ENCODE results near the gene SMS. TPM values are rescaled to one million over a fixed set of nuclear protein-coding genes. Genes with fewer than 3 reads are reported as not detected.

SMS gene
- total RNA-seq, 2 donors from 2014 or later, result 40.3 to 41.3 TPM

GRCh38 chrX:21966866-21967265, 26.4 kb downstream of the SMS start:
- Histone ChIP-seq H3K9me3 (no peaks in the 10 kb centered on the region), H3K36me3 (peaks cover 10% of the 10 kb centered on the region), H3K4me3 (no peak overlapping the region), H3K27me3 (no peaks in the 10 kb centered on the region), H3K4me1 (peaks cover 0 to 11% of the 10 kb centered on the region in 2 donors), H3K27ac (no peak overlapping the region)
- TF ChIP-seq CTCF (IDR thresholded peaks at IDR 0.05), result no peak
- DNase-seq (ENCODE audit: low spot score), result no peak

GRCh38 chrX:21968333-21968732, 27.8 kb downstream of the SMS start:
- DNase-seq (ENCODE audit: low spot score), result no peak
- H3K27me3 ChIP-seq, result no peaks in the 10 kb centered on the region
- no peak for TF ChIP-seq CTCF (IDR thresholded peaks at IDR 0.05)
- H3K4me3 ChIP-seq, result no peak overlapping the region
- H3K9me3 ChIP-seq, result no peaks in the 10 kb centered on the region
- peaks cover 0 to 11% of the 10 kb centered on the region in 2 donors for H3K4me1 ChIP-seq
- H3K27ac ChIP-seq, result no peak overlapping the region
- peaks cover 10% of the 10 kb centered on the region for H3K36me3 ChIP-seq

GRCh38 chrX:21970326-21970725, 29.8 kb downstream of the SMS start:
- Histone ChIP-seq H3K27me3 (no peaks in the 10 kb centered on the region), H3K36me3 (peaks cover 10% of the 10 kb centered on the region), H3K4me1 (no peaks in the 10 kb centered on the region), H3K9me3 (no peaks in the 10 kb centered on the region), H3K4me3 (no peak overlapping the region), H3K27ac (no peak overlapping the region)
- DNase-seq (ENCODE audit: low spot score), result no peak
- no peak for TF ChIP-seq CTCF (IDR thresholded peaks at IDR 0.05)

GRCh38 chrX:21972046-21972445, 31.5 kb downstream of the SMS start:
- peak overlapping the region in 1 of 2 donors; percentile 53 for H3K27ac ChIP-seq
- H3K4me3 ChIP-seq, result no peak overlapping the region
- H3K4me1 ChIP-seq, result no peaks in the 10 kb centered on the region
- no peak for DNase-seq (ENCODE audit: low spot score)
- H3K27me3 ChIP-seq, result no peaks in the 10 kb centered on the region
- no peak for TF ChIP-seq CTCF (IDR thresholded peaks at IDR 0.05)
- peaks cover 10% of the 10 kb centered on the region for H3K36me3 ChIP-seq
- H3K9me3 ChIP-seq, result no peaks in the 10 kb centered on the region

GRCh38 chrX:21972721-21973120, 32.2 kb downstream of the SMS start:
- peaks cover 6% of the 10 kb centered on the region for H3K36me3 ChIP-seq
- no peak overlapping the region for H3K4me3 ChIP-seq
- TF ChIP-seq CTCF (IDR thresholded peaks at IDR 0.05), result no peak
- no peak for DNase-seq (ENCODE audit: low spot score)
- peak overlapping the region in 1 of 2 donors; percentile 70 for H3K27ac ChIP-seq
- no peaks in the 10 kb centered on the region for H3K9me3 ChIP-seq
- no peaks in the 10 kb centered on the region for H3K4me1 ChIP-seq
- H3K27me3 ChIP-seq, result no peaks in the 10 kb centered on the region

- Histone ChIP-seq H3K4me3 (no peak overlapping the region), H3K36me3 (peaks cover 6% of the 10 kb centered on the region), H3K4me1 (no peaks in the 10 kb centered on the region), H3K9me3 (no peaks in the 10 kb centered on the region), H3K27ac (peak overlapping the region in 1 of 2 donors; percentile 70), H3K27me3 (no peaks in the 10 kb centered on the region)
- TF ChIP-seq CTCF (IDR thresholded peaks at IDR 0.05), result no peak
- no peak for DNase-seq (ENCODE audit: low spot score)
Observed at GRCh38 chrX:21973321-21974010, 33.0 kb downstream of the SMS start.
